GM21825 (cell line): ENCODE data around the gene RWDD2A.
"Not testable (repeated sequence)": the region's sequence is repeated elsewhere in the genome, so short reads cannot be mapped to it uniquely, and the experiment has no call there.

Source experiments
- ATAC-seq: cut with Tn5 transposase; IDR thresholded peaks from one replicate; pipeline ENCODE4 v1.9.1; 2021; ENCODE audit warnings: mild to moderate bottlenecking, moderate library complexity; ENCODE audit not compliant: unreplicated experiment

RWDD2A gene

DNA sequence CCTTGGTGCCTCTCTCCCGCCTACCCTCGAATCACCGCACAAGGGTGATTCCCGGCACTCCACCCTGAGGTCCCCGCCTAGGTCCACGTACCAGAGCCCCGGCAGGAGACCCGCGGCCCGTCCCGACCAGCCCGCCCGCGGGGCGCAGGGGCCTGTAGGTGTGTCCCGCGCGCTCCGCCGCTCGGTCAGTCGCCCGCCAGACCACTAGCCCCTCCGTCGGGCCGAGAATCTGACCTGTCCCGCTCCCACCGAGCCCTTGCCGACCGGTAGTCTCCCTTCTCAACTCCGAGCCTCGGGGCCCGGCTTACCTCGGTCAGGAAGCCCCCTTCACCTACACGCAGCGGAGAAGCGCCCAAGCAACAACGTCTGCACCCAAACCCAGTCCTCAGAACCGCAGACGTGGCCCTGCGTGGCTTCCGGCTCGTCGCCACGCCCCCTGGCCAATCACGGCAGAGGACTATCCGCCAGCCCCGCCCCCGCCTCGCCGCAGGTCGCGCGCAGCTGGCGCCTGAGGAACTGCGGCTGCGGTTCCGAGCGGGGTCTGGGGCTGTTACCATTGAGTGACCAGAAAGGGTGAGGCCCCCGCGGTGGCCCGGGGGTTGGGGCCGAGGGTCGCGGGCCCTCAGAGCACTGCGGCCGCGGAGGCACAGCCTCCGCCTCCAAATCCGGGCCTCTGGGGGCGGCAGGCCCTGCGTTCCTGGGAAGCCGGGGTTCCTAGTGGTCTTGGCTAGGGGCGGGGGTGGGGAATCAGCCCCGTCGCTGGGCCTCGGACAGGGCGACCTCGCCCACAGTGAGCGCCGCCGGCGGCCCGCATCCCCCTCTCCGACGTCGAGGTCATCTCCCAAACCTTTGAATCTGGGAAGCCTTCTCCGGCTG is at the start of gene RWDD2A, which contains the start of gene PGM3:
Gene RWDD2A (plus strand): TSS at position 487 of the 876 bp plus-strand sequence. CDS start 1,095 bp downstream, outside the sequence.
Gene PGM3 (minus strand): TSS at position 395 of the 876 bp plus-strand sequence. CDS start 2,253 bp downstream, outside the sequence.
- ATAC-seq, result peak; percentile 97

- no peak for ATAC-seq
Measured at GRCh38 chr6:83151114-83151513, 42.0 kb upstream of the RWDD2A start.

DNA sequence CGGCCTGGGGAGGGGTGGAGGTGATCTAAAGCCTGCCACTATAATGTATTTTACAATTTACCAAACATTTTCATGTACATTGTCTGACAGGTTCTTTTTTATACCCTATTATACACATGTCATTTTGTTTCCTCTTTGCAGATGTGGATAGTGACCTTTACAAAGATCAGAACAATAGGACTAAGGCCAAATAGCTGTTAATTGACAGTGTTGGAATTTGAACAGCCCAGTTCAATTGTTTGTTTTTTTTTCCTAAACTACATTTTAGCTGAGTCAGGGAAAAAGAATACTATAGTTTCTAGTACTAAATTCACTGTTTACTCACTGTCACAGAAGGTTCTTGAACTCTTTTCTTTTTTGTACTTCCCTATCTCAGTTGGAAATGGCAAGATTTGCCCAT is 40.2 kb upstream of the RWDD2A start:
- ATAC-seq, result no peak

DNA sequence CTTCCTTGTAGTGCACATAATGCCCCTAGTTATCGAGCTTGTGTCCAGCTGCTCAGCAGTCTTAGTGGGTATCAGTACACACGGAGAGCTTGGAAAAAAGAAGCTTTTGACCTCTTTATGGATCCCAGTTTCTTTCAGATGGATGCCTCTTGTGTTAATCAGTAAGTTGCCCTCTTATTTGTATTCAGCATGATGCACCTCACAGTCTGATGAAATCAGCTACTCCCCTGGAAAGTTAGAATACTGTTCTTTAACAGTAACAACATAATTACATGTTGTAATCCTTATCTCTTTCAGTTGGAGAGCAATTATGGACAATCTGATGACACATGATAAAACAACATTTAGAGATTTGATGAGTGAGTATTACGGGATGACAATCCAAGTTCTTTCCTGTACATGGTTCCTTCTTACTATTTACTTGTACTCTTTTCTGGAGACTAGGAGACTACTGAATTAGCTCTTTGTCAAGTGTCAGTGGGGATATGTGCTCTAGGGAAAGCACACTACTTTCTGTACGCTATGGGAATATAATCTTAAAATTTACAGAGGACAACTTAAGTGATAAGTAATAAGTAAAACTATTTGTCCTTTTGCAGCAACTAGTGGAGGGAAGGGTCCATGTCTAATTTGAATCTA is 39.2 kb upstream of the RWDD2A start:
- no peak for ATAC-seq

DNA sequence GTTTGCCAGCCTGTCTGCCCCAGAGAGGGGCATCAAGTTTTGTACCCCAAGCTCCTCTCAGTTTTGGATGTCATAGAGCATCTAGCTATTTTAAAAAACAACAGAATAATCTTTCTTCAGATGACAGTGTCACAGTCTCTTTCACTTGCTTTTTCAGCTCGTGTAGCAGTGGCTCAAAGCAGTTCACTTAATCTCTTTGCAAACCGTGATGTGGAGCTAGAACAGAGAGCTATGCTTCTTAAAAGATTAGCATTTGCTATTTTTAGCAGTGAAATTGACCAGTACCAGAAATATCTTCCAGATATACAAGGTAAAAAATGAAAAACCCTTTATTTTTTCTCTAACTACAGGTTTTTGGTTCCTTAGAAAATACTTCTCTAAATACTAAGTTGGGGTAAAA is 37.4 kb upstream of the RWDD2A start:
- no peak for ATAC-seq

DNA sequence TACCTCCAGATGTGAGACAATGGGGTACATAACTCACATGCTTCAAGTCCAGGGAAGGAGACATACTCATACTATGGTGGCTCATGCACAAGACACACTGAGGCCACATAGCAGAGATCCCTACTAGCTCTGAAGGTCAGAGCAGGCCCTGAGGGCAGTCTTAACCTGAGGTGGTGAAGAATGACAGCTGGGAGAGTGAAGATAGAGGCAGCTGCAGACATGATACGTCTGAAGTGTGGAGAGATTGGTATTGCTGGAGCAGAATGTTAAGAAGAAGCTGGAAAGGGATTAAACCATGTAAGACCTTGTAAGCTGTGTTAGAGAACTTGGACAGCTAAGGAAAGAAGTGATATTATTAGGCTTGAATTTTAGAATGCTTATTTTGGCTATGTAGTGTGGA is 33.0 kb upstream of the RWDD2A start:
- no peak for ATAC-seq

- no peak for ATAC-seq
Measured at GRCh38 chr6:83167726-83168278, 25.4 kb upstream of the RWDD2A start.

- ATAC-seq, result no peak
Measured at GRCh38 chr6:83168556-83168955, 24.6 kb upstream of the RWDD2A start.

- ATAC-seq, result no peak
Measured at GRCh38 chr6:83169106-83169505, 24.1 kb upstream of the RWDD2A start.

GRCh38 chr6:83169511-83169910 is 23.6 kb upstream of the RWDD2A start:
- ATAC-seq, result no peak

- no peak for ATAC-seq
Measured at GRCh38 chr6:83176246-83176645, 16.9 kb upstream of the RWDD2A start.

DNA sequence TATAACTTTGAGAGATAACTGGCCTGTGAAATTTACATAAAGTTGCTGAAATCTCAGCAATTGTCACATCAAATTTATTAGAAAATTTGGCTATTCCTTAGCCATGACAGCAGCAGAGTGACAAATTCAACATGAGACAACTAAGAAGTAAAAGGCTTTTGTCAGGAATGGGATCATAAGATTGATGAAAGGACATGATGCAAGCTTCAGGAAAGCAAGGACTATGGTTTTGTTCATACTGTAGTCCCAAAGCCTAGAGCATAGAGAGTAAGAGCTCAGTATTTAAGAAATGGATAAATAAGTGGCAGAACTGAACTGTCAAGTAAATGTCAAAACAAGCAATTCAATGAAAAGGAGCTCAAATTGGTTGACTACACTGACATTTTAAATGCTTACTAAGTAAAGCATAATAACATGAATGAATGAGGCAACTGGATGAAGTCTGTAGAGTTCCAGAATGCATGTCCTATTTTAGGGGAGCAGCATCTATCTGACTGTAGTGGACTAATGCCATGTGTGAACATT is 12.7 kb upstream of the RWDD2A start:
- no peak for ATAC-seq

- no peak for ATAC-seq
Measured at GRCh38 chr6:83182114-83182513, 11.0 kb upstream of the RWDD2A start.

GRCh38 chr6:83183082-83183828 is 9.9 kb upstream of the RWDD2A start:
- no peak for ATAC-seq

- ATAC-seq, result no peak
Measured at GRCh38 chr6:83185096-83185495, 8.1 kb upstream of the RWDD2A start.

DNA sequence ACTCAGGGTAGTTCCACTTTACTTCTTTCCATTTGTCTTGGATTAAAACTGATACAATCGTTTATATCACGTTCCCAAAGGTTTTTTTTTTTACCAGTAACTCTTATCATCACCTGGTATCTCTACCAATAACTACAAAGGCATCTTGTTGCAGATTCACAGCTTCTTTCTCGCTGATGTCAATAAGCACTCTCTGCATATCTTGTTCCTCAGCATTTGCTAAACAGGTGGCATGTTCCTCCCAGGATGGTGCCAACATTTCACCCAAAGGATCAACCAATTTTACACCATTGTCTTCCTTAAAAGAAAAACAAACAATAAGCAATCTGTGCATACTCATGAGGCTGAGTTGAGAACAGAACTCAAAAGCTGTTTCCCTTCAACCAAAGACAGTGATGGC is 4.7 kb upstream of the RWDD2A start:
- ATAC-seq, result no peak

DNA sequence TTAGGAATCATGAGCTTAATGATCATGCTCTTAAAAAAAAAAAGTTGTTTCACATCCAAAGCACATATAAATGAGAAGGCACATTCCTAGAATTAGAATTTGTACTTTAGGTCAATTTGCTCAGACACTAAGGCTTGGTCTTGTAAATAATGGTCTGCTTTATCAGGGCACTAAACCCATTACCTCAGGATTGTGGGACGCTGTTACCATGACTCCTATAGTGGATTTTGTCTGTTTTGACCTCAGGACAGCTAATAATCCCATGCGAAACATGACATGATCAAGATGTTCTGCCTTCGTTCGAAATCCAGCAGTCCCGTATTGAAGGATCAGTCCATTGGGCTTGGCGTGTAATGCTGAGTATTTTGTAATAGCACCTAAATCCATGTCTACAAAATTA is 2.5 kb upstream of the RWDD2A start:
- no peak for ATAC-seq

- ATAC-seq, result not testable (repeated sequence)
Measured at GRCh38 chr6:83191974-83192373, 1.2 kb upstream of the RWDD2A start.

GRCh38 chr6:83192456-83192855 is 701 bp upstream of the RWDD2A start:
- no peak for ATAC-seq

DNA sequence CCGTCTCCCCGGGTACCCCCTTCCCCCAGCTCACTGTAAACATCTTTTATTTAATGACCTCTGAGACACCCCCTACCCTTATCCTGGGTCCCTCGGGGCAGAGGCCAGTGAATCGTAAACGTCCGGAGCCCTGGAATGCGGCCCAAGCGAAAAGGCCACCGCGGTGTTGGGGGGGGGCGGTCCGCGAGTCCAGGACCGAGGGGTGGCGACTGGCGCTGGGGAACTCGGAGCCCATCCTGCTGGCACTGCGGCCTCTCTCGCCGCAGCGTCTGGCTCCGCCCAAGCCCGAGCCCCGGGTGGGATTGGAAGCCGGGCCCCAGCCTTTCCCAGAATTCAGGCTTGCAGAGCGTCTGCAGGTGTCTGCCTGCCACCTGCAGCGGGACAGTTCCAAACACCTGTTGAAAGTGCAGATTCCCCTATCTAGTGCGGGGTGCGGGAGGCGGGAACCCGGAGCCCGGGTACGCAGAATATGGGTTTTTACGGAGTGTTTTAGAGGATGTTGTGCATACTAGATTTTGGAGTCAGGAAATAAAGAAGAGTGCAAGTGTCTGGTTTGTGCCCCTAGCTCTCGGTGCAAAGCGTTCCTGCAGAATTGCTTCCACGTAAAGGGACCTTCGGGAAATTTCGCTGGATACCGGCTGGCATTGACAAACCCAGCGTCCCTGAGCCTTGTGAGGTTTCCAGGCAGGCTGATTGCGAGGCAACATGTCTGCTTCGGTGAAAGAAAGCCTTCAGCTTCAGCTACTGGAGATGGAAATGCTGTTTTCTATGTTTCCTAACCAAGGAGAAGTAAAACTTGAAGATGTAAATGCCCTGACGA is 800 bp downstream of the RWDD2A start:
- peak; percentile 16 for ATAC-seq
